T1000 (cell line): ENCODE results near the gene AGER.
"Not testable (repeated sequence)": the region's sequence is repeated elsewhere in the genome, so short reads cannot be mapped to it uniquely, and the experiment has no call there.

Source experiments
- DNase-seq: peaks from one replicate; lab custom pipeline; 2025; ENCODE audit warnings: mixed read lengths; lab: John Stamatoyannopoulos, UW

Gene AGER

DNA sequence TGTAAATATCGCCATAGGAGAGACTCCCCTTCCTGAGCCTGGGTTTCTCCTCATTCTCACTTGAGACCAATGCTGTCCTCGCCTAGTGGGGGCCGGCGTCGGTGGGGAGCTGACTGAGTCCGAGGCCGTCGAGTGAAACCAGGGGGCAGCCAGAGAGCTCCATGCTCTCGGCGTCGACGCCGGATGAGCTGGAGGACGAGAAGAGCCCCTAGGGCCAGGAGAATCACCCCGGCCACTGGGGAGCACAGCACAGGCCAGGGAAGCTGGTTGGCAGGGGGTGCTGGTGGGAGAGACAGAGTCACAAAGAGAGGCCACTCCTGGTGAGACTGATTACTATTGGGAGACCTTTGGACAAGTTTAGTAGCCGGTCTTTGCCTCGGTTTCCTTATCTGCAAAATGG, 14.8 kb upstream of the AGER start:
- no peak for DNase-seq

DNA sequence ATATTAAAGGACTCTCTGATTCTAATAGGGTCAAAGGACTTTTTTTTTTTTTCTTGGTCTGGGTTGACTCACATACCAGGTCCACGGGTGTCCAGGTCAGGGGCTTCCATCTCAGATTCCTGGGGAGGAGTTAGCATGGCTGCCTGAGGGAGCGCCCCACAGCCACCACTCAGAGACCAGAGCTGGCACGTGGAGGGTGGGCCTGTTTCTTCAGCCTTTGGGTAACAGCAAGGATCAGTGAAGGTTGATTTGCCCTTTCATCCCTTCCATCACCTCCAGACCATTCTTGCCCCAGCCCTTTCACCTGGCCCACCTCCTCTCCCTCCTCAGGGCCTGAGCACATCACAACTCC, 14.3 kb upstream of the AGER start:
- no peak for DNase-seq

DNA sequence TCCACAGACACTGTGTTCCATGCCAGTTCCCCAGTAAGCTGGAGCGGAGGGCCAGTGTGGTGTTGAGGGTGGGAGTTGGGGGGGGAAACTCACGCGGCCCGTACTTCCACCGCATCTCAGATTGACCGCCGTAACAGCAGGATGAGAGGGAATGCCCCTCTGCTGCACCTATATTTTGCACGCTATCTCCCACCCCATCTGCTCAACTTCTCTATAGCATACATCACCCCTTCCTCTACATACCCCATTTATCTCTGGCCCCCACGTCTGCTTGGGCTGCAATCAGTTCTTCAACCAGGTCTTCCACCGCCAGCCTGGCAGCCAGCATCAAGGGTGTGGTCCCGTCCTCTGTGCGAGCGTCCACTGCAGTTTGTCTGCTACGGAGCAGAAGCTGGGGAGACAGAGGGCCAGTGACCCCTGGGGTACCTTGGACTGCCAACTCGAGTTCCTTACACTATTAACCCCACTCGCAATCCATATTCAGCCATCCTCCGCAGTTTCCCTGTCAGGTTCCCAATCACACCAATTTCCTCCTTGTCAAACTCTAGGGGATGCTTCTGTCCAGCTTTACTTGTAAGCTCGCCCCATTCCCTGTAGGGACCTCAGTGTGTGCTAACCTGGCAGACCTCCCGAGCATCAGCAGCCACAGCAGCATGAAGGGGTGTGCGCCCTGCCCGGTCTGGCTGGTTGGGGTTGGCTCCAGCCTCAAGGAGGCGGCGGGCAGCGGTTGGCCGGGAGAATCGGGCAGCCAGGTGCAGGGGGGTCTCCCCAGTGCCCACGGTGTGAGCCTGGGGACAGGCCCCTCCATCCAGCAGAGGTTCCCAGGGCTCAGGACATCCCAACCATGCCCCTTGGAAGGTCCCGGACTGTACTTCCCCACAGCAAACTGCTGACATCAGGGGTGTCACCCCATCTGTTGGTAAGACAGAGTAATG, 12.9 kb upstream of the AGER start:
- no peak for DNase-seq

DNA sequence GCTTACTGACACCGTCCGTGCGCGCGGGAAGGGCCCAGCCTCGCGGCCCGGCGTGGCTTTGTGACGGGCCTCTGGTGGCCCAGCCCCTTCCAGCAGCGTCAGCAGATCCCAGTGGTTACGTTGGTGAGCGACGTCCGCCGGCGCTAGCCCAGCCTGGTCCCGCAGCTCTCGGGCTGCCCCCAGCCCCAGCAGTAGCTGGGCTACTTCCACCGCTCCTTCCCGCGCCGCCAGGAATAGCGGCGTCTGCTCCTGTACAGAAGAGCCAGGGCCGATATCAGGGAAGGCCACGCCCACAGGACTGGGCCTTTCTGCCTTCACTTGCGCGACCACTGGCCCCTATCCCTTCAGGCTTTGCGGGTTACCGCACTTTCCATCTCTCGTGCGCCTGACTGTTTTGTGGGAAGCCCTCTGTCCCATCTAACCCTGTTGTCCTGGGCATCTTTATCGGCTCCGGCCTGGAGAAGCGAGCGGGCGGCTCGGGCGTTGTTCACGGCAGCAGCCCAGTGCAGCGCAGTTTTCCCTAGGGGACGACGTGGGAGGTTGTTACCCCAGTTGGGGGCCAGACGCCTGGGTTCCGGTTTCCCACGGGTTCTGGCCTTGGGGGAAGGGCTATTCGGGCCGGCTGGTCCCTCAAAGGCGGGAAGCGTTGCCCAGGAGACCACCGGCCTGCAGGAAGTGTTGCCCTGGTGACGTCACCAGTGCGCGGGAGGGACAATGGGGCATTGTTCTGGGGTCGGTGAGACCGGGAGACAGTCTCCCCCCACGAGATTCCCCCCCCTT, 12.0 kb upstream of the AGER start:
- DNase-seq: peak; percentile 81

DNA sequence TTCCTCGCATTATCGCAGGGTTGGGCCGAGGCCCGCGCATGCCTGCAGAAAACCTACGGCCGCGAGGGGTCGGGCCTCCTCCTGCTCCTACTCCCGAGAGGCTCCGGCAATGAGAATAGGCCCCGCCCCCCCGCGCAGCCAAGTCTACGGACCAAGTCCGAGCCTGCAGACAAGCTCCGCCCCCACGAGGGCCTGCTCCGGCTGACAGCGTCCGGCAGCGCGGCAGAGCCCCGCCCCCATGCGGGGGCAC, 11.5 kb upstream of the AGER start:
- peak; percentile 100 for DNase-seq

DNA sequence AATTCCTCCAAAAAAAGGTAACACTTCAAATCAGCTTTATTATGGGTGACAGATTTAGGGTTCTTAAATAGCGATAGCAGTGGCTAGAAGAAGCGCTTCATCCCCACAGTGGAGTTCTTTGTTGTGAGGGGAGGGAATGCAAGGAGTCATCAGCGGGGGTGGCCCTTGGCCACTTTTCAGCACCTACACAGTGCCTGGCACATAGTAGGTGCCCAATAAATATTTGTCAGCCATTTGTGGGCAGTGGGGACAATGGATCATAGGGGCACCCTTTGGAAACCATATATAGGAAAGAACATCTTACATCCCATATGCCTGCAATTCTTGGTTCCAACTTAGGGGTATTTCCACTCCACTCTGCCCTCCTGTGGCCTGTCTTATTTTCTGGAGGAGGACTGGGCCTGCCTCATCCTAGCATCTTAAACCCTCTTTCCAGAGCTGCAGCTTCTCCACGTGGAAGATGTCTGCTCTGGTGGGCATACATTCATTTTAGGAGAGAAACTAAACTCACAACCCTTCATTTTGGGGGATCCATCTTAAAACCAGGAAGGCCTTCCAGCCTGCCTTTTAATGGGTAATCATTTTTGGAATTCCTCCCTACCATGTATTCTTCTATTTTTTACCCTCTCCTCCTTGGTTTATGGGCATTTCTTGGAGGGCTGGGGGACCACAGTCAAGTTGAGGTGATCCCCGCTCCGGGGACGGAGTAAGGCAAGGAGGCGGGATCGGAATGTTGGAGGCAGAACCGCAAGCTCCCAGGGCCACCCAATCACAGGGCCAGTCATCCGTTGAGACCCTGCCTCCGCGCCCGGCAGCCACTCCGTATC, 11.0 kb upstream of the AGER start:
- DNase-seq: no peak

DNA sequence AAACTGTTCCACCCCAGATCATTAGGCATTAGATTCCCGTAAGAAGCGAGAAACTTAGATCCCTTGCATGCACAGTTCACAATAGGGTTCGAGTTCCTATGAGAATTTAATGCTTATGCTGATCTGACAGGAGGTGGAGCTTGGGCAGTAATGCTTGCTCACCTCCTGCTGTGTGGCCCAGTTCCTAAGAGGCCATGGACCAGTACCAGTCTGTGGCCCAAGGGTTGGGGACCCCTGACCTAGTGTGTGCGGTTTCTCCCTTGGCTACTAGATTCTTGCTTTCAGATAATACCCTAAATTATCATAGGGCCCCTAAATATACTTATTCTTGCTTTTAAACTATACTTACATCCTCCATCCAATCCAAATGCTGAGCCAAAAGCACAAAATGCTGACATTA, 10.3 kb upstream of the AGER start:
- DNase-seq: no peak

DNA sequence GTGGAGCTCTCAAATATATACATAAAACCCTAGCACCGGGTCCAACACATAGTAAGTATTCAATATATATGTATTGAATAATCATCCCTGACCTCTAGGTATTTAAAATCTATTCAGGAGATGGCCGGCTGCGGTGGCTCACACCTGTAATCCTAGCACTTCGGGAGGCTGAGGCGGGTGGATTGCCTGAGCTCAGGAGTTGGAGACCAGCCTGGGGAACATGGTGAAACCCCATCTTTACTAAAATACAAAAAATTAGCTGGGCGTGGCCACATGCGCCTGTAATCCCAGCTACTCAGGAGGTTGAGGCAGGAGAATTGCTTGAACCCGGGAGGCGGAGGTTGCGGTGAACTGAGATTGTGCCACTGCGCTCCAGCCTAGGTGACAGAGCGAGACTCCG, 9.0 kb upstream of the AGER start:
- not testable (repeated sequence) for DNase-seq

DNA sequence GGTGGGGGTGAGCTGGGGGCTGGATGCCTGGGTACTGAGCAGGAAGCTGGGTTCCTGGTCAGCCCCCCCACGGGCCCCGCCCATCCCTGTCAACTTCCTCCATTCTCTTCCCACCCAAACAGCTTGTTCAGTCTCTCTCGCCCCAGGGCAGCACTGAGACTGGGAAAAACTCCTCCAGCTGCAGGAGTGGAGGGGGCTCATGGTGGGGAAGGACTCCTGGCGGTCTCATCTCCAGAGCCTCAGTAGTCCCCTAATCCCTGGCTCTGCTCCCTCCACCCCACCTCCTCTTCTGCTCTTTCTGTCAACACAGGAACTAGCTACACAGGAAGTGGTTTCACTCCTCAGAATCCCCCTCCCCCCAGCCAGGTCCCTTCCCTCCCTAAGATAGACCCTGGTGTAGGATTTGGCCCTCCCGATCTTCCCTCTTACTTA, 8.6 kb upstream of the AGER start, which contains the start of gene GPSM3:
TSS of gene GPSM3 (minus strand) at position 36 of the 432 bp plus-strand sequence. CDS start 130 bp downstream, outside the sequence.
- no peak for DNase-seq

DNA sequence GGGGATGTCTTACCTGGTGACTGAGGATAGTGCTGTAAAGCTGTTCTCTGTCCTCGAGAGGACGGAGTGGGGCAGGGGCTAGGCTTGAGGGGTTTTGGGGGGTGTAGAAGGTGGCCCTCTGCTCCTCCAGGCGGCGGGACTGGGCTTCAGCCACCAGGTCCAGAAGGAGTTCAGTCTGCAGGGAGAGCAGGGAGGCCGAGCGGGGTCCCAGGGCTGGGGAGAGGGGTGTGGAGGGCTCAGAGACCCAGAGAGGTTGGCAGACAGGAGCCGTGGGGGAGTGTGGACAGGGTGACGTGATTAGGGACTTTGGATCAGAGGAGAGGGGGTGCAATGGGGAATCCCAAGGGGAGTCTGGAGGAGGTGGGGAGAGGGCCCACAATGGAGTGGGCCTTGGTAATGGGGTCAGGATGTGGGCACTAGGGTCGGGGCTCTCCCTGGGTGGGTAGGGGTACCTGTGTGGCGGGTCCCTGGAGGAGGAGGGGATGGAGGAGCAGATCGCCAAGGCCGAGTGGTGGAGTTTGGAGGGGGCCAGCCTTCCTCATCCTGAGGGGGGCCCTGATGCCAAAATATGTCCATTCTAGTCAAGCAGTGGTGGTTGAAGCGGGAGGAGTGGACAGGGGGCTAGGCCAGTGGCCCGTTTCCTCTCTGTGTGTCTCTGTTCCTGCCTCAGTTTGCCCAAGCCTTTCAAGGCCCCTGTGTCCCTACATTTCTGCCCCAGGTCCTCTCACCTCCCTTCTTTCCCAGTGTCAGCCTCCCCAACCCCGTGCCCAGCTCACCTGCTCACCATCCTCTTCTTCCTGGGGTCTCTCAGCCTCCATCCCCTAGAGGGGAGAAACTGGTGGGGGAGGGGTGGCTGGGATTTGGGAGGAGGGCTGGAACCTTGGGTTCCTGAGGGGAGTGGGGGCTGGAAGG, 7.9 kb upstream of the AGER start:
- no peak for DNase-seq

DNA sequence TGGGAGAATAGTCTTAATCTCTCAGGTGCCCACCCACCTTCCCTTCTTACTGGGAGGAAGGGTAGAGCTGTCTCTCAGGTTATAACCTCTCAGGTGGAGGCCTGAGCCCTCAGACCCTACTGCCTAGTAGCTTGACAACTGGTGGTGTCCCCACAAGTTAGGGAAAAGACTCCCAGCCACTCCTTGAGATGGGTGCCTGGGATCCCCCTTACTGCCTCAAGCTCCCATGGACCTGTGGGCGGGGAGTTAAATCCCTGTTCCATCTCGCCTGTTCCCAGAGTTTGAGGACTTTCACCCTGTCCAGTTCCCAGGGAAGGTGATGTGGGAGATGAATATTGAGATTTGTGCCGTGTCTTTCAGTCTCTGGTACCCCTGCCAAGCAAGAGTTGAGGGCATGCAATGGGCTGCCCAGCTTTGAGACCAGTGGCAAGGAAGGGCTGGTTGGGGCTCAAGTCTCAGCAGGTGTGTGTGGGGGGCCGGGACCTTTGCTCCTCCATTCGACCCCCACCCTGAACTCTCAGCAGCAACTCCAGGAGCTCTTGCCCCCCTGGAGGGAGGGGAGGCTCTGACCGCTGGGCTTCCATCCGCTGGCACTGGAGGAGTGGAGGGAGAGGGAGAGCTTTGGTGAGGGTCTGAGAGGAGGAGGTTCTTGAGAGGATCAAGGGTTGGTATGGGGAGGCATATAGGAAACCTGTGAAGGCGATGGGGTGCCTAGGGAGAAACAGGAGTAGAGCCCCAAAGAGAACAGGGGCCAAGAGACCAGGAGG, 7.0 kb upstream of the AGER start:
- DNase-seq: no peak

DNA sequence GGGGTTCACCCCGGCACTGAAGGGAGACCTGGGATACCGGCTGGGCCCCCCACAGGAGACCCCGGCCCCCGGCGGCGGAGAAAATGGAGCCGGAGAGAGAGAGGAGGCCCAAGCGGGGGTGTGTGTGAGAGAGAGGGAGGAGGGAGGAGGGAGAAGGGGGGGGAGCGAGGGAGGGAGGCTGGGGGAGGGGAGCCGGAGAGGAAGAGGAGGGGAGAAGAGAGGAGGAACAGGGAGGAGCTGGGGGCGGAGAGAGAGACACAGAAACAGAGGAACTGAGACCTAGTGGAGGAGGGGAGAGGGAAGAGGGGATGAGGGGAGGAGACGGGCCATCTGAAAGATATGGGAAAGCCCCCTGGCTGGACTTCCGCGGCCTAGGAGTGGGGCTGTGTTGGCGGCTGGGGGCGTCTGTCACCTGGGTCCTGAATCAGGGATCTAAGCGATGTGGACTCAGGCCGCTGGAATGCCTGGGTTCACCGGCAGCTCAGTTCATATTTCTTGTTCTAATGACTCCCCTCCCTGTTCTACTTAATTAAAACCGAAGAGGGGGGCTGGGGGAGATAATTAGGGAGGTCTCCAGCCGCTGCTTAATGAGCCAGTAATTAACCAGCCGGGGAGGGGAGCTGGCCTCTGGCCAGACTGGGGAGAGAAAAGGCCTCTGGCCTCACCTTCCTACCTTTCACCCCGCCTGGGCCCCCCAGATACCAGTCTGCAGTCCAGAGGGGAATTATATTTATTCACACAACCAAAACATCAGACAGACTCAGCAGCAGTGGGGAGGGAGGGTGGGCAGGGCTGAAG, 6.2 kb upstream of the AGER start, which contains the start of gene PBX2:
TSS of gene PBX2 (minus strand) at position 149 of the 798 bp plus-strand sequence. CDS start 287 bp downstream, outside the sequence.
- peak; percentile 57 for DNase-seq

DNA sequence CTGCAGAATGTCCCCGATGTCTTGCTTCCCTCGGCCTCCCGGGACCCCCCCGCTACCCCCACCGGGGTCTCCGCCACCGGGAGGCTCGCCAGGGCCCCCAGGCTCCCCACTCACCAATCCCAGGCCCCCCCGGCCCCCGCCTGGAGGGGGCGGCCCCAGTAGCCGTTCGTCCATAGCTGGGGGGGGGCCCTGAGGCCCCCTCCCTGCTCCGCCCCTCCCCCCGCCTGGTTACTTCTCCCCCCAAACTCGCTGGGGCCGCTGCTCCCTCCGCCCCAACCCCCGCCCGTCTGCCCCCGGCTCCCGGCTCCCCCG, 5.6 kb upstream of the AGER start:
- DNase-seq: no peak

DNA sequence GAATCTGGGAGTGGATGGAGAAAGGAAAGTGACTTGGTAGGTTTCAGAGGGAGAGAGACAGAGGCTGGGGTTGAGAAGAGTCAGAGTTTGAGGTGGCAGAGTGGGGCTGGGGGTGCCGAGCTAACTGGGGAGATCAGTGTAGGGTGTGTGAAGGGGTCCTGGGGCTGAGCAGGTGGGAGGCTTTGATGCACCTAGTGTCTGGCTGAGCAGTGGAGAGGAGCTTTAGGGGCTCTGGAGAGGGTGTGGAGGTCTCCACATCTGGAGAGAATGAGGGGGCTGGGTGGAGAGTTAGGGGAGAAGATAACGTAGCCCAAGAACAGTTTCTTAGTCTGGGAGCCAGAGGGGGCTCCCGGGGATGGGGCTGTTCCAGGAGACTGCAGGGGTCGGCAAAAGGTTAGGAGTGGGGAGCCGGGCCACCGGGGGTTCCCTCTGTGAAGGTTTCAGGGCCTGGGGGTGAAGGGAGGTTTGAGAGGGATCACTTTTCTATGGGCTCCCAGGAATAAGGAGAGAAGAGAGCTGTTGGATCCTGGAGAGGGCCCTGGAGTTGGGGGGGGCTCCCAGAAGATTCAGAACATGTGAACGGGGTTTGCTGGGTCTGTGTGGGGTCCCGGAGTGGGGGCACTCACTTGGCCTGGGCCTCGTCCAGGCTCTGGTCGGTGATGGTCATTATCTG, 5.2 kb upstream of the AGER start:
- no peak for DNase-seq

DNA sequence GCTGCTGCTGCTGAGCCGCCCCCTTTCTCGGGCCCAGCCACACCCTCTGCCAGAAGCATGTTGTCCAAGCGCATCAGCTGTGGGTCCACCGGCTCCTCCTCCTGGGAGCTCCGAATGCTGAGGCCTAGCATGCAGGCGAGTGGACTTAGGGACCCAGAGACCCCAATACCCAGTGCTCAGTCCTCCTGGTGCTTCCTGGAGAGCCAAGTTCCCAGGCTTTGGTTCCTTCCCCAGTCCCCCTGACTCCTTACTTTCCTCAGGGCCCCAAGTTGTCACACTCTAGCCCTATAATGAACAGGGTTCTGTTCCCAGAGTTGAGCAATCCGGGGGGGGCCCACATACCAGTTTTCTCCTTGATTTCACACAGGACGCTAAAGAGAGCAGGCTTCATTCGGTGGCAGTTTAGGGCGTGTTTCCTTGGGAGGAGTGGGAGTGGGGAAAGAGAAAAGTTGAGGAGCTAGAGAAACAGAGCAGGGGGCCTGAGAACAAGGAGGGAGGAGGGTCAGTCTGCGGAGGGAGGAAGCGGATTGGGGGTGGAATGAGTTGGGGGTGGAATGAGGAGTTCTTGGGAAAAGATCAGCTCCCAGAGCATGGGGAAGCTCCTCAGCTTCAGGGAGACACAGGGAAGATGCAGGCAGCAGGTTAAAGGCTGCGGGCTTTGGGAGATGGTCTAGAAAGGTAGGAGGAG, 4.5 kb upstream of the AGER start:
- no peak for DNase-seq

DNA sequence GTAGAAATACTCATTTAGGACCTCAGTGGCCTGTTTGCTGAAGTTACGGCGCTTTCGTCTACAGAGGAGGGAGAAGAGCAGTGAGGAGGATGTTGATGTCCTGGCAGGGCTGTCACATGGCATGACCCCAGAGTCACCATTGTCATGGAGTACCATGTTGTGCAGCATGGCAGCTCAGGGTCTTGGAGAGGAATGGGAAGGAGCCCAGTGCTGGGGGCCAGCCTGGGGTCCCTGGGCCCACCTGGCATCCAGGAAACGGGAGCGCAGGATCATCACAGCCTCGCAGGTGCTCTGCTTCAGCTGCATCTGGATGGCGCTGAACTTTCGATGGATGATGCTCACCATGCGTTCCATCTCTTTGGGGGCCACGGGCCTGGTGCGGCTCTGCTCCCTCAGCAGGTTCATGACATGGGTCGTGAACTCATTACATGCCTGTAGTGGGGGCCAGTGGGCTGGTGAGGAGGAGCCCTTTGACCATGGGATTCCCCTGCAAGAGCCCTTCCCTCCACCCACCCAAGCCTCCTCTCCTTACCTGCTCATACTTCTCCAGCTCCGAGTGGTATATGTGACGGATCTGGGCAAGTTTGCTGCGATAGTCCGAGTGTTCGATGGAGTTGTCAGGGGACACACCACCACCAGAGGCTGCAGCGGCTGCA, 3.8 kb upstream of the AGER start:
- DNase-seq: not testable (repeated sequence)

DNA sequence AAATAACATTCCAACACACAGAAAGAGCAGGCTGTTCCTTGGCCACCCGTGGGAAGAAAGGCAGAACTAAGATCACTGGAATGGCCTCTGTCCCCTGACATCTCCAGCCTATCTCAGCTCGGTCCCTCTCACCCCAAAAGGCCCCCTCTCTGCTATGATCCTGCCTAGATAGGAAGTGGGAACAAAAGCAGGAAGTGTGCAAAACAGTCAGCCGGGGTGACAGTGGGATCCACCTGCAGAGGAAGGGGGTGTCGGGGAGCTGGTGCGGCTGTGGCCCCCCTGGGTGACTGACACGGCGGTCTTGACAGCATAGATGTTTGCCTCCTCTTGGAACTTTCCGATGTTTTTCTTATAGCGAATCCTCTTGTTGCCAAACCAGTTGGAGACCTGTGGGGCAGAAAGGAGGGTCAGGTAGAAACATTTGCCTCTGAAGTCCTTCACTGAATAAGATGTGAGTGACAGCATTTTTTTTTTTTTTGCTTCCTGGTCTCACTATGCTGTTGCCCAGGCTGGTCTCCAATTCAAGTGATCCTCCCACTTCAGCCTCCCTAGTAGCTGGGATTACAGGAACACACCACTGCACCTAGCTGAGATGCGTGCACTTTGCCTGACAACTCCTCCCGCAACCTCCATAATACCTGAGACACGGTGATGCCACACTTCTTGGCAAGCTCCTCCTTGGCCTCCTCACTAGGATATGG, 3.1 kb upstream of the AGER start:
- DNase-seq: no peak
